ENCODE results near the gene CDH16. TPM values are rescaled to one million over a fixed set of nuclear protein-coding genes. Genes with fewer than 3 reads are reported as not detected.

CDH16 gene
- total RNA-seq = not detected in 2 replicates

GRCh38 chr16:66918803-66919568 lies at the start of gene CDH16:
CDH16 (minus strand) TSS chr16:66918885; CDS start chr16:66918065, 820 bp downstream.

GRCh38 chr16:66961065-66961744 lies 42.5 kb upstream of the CDH16 start, which contains the start of gene CES3:
CES3 (plus strand) TSS chr16:66961266; CDS start chr16:66961308, 42 bp downstream.

GRCh38 chr16:66935314-66936011 lies 16.8 kb upstream of the CDH16 start, which contains the start of gene CES2:
CES2 (plus strand) TSS chr16:66935516; CDS start chr16:66935636, 120 bp downstream.

GRCh38 chr16:66934138-66934838 lies 15.6 kb upstream of the CDH16 start, which contains the start of gene CIAO2B:
CIAO2B (minus strand) TSS chr16:66934402; CDS start chr16:66934364, 38 bp downstream.

GRCh38 chr16:66925322-66925840 lies 6.7 kb upstream of the CDH16 start, which contains the start of gene RRAD:
RRAD (minus strand) TSS chr16:66925535; CDS start chr16:66925179, 356 bp downstream.

GRCh38 chr16:66880288-66881013 lies 38.2 kb downstream of the CDH16 start, which contains the start of gene PDP2:
PDP2 (plus strand) TSS chr16:66880515; CDS start chr16:66884285, 3,770 bp downstream.

Other genes with a start within 250 kb of the CDH16 start
- gene CMTM4, start 222.1 kb downstream of the CDH16 start, total RNA-seq = 15.0 and 19.4 TPM in 2 replicates
- 50.6 and 75.2 TPM in 2 replicates for gene DYNC1LI2, start 167.3 kb downstream of the CDH16 start, total RNA-seq
- gene TERB1, start 117.3 kb downstream of the CDH16 start, total RNA-seq = not detected in 2 replicates
- 45.8 and 58.7 TPM in 2 replicates for gene NAE1, start 87.9 kb downstream of the CDH16 start, total RNA-seq
- not detected in 2 replicates for gene CA7, start 74.5 kb downstream of the CDH16 start, total RNA-seq
- gene PDP2, start 38.4 kb downstream of the CDH16 start, total RNA-seq = 6.6 and 45.2 TPM in 2 replicates
- gene RRAD, start 6.7 kb upstream of the CDH16 start, total RNA-seq = 3.8 and 7.5 TPM in 2 replicates
- gene CIAO2B, start 15.5 kb upstream of the CDH16 start, total RNA-seq = 129 and 149 TPM in 2 replicates
- gene CES2, start 16.6 kb upstream of the CDH16 start, total RNA-seq = 19.0 and 22.8 TPM in 2 replicates
- 0.24 TPM in 1 of 2 replicates, not detected in the other for gene CES3, start 42.4 kb upstream of the CDH16 start, total RNA-seq
- gene CES4A, start 69.7 kb upstream of the CDH16 start, total RNA-seq = 0.65 and 2.4 TPM in 2 replicates
- 39.8 and 48.2 TPM in 2 replicates for gene CBFB, start 110.3 kb upstream of the CDH16 start, total RNA-seq
- gene PHAF1, start 191.1 kb upstream of the CDH16 start, total RNA-seq = 11.9 and 16.8 TPM in 2 replicates
- gene B3GNT9, start 232.1 kb upstream of the CDH16 start, total RNA-seq = 31.9 and 75.3 TPM in 2 replicates
- gene TRADD, start 241.0 kb upstream of the CDH16 start, total RNA-seq = 26.1 and 32.8 TPM in 2 replicates
- gene FBXL8, start 241.1 kb upstream of the CDH16 start, total RNA-seq = 7.8 and 24.1 TPM in 2 replicates
- gene HSF4, start 245.9 kb upstream of the CDH16 start, total RNA-seq = 0.13 and 3.5 TPM in 2 replicates

Measured in epithelial cell of alveolus of lung (primary cell).